Measurements from ENCODE around the gene DSN1.
"Not testable (repeated sequence)": the region's sequence is repeated elsewhere in the genome, so short reads cannot be mapped to it uniquely, and the experiment has no call there.

DSN1 gene

DNA sequence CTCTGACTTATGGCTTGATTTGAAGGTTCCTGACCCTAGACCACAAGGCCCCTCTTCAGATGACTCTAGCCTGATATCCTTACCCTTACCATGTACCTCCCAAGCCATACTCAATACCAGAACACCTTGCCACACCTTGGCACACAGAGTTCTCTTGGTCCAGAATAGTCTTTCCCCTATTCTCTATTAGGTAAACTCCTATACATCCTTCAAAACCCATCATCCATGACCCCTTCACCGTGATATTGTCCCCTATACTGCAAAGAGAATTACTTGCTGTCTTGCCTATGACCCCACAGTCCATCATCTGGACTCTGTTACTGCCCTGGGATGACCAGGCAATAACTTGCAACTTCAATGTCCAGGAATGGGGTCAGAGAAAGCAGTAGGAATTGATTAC, 31.8 kb upstream of the DSN1 start:
- H3K4me3 Mint-ChIP-seq: no peak overlapping the region
- CTCF ChIA-PET: no interaction called here
- DNase-seq: no peak
- H3K4me1 Mint-ChIP-seq: peaks cover 3% of the 10 kb centered on the region
- no peaks in the 10 kb centered on the region for H3K9me3 Mint-ChIP-seq
- no peak overlapping the region for H3K27ac Mint-ChIP-seq
- peaks cover 7% of the 10 kb centered on the region for H3K27me3 Mint-ChIP-seq
- H3K36me3 Mint-ChIP-seq: peaks cover 3% of the 10 kb centered on the region

DNA sequence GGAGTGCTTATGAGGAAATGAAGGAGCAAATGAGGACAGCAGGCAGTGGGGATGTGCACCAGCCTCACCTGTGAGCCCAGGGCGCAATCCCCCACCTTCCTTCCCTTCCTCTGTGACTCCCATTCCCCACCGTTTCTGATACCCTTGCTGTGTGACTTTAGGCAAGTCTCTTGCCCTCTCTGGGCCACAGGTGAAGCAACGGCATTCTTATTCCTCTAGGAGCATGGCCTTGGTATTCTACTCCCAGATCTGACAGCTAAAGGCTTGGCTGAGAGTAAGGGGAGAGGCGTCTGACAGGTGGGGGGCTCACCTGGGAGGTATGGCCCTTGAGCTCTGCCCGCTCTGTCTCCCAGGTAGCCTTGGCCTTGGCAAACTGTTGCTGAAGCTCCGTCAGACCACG, 30.9 kb upstream of the DSN1 start:
- no peaks in the 10 kb centered on the region for H3K9me3 Mint-ChIP-seq
- CTCF ChIA-PET: no interaction called here
- no peak for DNase-seq
- H3K4me1 Mint-ChIP-seq: peaks cover 3% of the 10 kb centered on the region
- H3K27me3 Mint-ChIP-seq: peaks cover 11% of the 10 kb centered on the region
- no peak overlapping the region for H3K27ac Mint-ChIP-seq
- H3K36me3 Mint-ChIP-seq: peaks cover 3% of the 10 kb centered on the region
- no peak overlapping the region for H3K4me3 Mint-ChIP-seq

DNA sequence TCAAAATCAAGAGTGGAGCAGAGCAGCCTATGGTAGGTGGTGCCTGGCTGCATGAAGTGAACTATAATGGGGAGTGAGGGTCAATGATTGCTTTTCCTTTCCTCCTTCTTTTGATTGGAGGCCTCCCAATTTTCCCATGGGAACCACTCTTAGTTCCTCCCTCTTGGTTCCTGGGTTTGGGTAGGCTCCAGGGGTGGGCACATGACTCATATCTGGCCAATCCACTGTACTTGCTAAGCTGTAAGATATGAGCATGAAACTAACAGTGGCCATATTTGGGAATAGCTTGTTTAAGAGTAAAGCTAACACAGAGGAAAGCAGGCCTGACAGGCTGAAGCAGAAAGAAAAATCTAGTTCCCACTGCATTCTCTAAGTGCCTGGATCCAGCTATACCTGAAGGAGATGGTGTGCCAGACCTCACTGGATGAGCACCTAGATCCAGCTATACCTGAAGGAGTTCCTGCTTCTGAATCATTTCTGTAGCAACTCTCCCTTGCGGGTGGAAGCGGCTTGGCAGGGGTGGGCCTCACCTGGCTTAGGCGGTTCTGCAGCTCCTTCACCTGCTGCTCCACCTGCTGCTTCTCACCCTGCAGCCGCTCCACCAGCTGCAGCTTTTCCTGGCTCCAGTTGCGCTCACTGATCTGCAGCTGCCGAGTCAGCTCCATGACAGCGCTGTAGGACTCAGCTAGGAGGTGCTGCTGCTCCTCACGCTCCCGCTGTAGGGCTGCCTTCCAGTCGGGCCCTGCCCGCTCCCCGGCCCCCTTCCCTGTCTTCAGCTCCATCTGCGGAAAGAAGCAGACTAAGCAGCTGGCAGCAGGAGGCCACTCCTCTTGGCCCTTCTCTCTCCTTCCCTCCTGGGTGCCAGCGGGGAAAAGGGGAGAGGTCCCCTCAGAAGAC, 29.0 kb upstream of the DSN1 start:
- no peak overlapping the region for H3K27ac Mint-ChIP-seq
- no peaks in the 10 kb centered on the region for H3K4me1 Mint-ChIP-seq
- H3K36me3 Mint-ChIP-seq: no peaks in the 10 kb centered on the region
- DNase-seq: no peak
- peaks cover 11% of the 10 kb centered on the region for H3K27me3 Mint-ChIP-seq
- no peaks in the 10 kb centered on the region for H3K9me3 Mint-ChIP-seq
- CTCF ChIA-PET: interaction anchor here (0.8 to 1.5 kb wide), 2 partner anchors 62 to 79 kb away, joined by 3 to 6 read pairs; no protein-coding TSS in a partner anchor
- no peak overlapping the region for H3K4me3 Mint-ChIP-seq

DNA sequence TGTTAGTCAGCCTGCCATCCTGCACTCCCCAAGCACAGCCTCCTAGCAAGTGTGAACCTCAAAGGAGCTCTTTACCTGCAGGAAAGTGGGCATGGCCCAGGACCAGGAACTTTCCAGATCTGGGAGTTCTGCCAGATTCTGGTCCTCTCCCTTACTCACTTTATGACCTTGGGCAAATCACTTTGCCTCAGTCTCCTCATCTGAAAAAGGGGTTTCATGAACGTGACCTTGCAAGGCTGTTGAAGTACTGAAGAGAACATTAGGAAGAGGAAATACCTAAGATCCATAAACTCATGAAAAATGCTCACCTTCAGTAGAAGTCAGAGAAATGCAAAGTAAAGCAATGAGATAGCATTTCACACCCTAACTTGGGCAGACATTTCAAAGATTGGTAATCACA, 26.8 kb upstream of the DSN1 start:
- Mint-ChIP-seq H3K9me3 (no peaks in the 10 kb centered on the region), H3K4me1 (no peaks in the 10 kb centered on the region), H3K27me3 (peaks cover 11% of the 10 kb centered on the region), H3K4me3 (no peak overlapping the region), H3K36me3 (no peaks in the 10 kb centered on the region), H3K27ac (no peak overlapping the region)
- CTCF ChIA-PET: interaction anchor here (0.7 to 5.6 kb wide), 2 partner anchors 8 to 64 kb away, joined by 3 to 35 read pairs; no protein-coding TSS in a partner anchor
- no peak for DNase-seq

DNA sequence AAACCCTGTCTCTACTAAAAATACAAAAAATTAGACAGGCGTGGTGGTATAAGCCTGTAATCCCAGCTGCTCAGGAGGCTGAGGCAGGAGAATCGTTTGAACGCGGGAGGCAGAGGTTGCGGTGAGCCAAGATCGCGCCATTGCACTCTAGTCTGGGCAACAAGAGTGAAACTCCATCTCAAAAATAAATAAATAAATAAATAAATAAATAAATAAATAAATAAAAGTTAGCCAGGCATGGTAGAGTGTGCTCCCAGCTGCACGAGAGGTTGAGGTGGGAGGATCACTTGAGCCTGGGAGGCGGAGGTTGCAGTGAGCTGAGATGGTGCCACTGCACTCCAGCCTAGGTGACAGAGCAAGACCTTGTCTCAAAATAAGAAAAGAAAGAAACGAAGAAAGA, 25.8 kb upstream of the DSN1 start:
- not testable (repeated sequence) for H3K4me1 Mint-ChIP-seq, DNase-seq, H3K27ac Mint-ChIP-seq, H3K9me3 Mint-ChIP-seq, H3K36me3 Mint-ChIP-seq, H3K4me3 Mint-ChIP-seq
- H3K27me3 Mint-ChIP-seq: peaks cover 13% of the 10 kb centered on the region
- CTCF ChIA-PET: interaction anchor here (5.6 kb wide), 1 partner anchor 9 kb away, joined by 35 read pairs; no protein-coding TSS in a partner anchor

DNA sequence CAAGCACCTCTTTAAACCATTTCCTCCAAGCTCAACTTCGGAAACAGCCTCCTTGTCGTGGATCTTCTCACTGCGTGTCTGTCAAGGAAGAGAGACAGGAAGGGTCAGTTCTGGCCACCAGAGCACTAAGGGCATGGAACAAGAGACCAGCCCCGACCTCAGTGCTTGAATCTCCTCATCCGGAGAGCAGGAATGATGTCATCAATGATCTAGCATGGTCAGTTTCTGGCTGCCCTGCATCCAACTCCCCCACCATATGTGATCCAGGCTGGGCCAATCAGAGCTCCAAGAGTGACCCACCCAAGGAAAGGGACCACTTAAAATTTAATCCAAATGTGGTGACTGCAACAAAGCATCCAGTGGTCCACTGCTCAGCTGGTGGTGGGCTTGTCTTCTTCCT, 23.3 kb upstream of the DSN1 start:
- no peaks in the 10 kb centered on the region for H3K36me3 Mint-ChIP-seq
- H3K4me3 Mint-ChIP-seq: no peak overlapping the region
- no peaks in the 10 kb centered on the region for H3K9me3 Mint-ChIP-seq
- CTCF ChIA-PET: interaction anchor here (5.6 kb wide), 1 partner anchor 11 kb away, joined by 35 read pairs; no protein-coding TSS in a partner anchor
- H3K27ac Mint-ChIP-seq: no peak overlapping the region
- DNase-seq: no peak
- peaks cover 9% of the 10 kb centered on the region for H3K27me3 Mint-ChIP-seq
- no peaks in the 10 kb centered on the region for H3K4me1 Mint-ChIP-seq

DNA sequence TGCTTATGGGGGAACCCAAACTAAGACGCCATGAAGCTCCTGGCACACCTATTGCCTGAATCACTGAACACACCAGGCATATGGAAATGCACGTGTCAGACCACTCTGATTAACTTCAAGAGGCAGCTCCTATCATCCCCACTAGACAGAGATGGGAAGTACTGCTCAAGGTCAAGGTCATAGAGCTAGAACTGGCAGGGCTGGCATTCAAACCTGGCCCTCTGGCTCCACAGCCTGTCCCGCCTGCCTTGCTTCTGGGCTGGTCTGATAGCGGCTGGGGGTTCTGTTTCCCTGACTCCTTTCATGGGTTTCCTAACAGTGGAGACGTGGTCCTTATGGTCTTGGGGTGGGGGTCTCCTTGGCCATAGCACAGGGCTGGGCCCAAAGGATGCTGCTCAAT, 22.6 kb upstream of the DSN1 start:
- CTCF ChIA-PET: interaction anchor here (0.5 to 5.6 kb wide), 2 partner anchors 12 to 88 kb away, joined by 3 to 35 read pairs; no protein-coding TSS in a partner anchor
- Mint-ChIP-seq H3K4me1 (no peaks in the 10 kb centered on the region), H3K27me3 (peaks cover 14% of the 10 kb centered on the region), H3K27ac (no peak overlapping the region), H3K9me3 (no peaks in the 10 kb centered on the region), H3K36me3 (no peaks in the 10 kb centered on the region), H3K4me3 (no peak overlapping the region)
- no peak for DNase-seq

DNA sequence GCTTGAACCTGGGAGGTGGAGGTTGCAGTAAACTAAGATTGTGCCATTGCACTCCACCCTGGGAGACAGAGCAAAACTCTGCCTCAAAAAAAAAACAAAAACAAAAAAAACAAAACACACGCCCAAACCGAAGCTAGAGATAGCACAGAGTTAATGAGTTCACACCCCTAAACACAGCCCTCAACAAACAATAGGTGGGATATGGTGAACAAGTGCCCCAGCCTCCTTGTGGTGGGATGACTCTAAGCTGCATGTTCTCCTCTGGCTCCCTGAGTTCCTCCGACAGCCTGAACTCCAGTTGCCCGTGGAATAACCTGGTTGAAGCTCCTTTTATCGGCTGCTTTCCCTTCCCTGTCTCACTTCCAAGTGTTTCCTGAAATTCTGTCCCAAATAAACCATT, 22.1 kb upstream of the DSN1 start:
- no peaks in the 10 kb centered on the region for H3K4me1 Mint-ChIP-seq
- CTCF ChIA-PET: interaction anchor here (0.5 to 5.6 kb wide), 2 partner anchors 12 to 88 kb away, joined by 3 to 35 read pairs; no protein-coding TSS in a partner anchor
- H3K36me3 Mint-ChIP-seq: no peaks in the 10 kb centered on the region
- no peak overlapping the region for H3K4me3 Mint-ChIP-seq
- H3K9me3 Mint-ChIP-seq: no peaks in the 10 kb centered on the region
- H3K27ac Mint-ChIP-seq: no peak overlapping the region
- H3K27me3 Mint-ChIP-seq: peaks cover 14% of the 10 kb centered on the region
- no peak for DNase-seq

DNA sequence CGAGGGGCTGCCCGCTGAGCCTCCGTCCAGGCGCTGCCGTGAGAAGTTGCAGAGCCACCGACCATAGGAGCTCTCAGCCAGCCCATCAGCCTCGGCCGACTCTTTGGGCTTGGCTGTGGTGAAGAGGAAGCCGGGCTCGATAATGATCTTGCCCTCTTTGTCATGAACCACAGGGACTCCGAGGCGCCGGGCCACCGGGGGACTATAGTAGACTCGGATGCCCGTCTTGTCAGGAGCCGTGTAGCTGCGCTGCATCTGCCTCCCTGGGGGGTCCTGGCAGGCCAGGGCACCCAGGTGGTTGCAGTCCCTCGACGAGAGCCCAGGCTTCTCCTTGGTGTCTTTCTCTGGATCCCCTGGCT, 20.5 kb upstream of the DSN1 start:
- DNase-seq: no peak
- Mint-ChIP-seq H3K4me1 (no peaks in the 10 kb centered on the region), H3K36me3 (no peaks in the 10 kb centered on the region), H3K9me3 (no peaks in the 10 kb centered on the region), H3K27ac (no peak overlapping the region), H3K27me3 (peaks cover 10% of the 10 kb centered on the region), H3K4me3 (no peak overlapping the region)
- CTCF ChIA-PET: no interaction called here

DNA sequence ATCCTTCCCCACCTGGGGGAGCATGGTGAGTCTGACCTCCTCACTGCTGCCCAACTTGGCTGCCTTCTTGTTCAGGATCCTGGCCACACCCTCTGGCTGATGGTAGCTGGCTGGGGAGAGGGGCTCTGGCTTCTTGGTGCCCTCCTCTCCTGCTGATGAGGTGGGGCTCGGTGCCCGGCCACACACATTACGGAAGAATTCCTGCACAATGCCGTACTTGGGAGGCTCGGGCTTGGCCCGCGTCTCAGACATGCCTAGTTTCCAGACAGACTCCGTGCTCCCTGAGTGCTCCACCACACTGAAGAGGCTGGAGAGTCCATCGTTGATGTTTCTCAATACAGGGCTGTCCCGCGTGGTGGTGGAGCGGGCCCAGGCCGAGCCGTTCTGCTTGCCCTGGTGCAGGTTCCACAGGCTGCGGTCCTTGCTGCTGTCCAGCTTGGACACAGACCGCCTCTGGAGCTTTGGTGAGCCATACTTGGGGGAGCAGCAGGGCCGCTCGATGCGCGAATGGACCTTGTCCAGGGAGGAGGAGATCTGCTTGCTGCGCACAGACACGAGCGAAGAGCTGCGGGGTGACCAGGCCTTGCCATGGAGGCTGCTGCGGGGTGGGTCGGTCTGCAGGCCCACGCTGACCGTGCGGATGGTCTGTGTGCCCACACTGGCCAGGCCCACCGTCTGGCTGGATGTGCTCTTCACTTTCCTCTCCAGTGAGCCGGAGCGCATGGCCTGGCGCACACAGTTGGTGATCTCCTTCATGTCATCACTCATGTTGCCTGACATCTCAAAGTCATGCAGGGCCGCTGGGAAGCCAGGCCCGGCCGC, 19.9 kb upstream of the DSN1 start:
- H3K27me3 Mint-ChIP-seq: peaks cover 10% of the 10 kb centered on the region
- no peak for DNase-seq
- H3K36me3 Mint-ChIP-seq: no peaks in the 10 kb centered on the region
- H3K9me3 Mint-ChIP-seq: no peaks in the 10 kb centered on the region
- CTCF ChIA-PET: no interaction called here
- H3K27ac Mint-ChIP-seq: no peak overlapping the region
- no peaks in the 10 kb centered on the region for H3K4me1 Mint-ChIP-seq
- no peak overlapping the region for H3K4me3 Mint-ChIP-seq

DNA sequence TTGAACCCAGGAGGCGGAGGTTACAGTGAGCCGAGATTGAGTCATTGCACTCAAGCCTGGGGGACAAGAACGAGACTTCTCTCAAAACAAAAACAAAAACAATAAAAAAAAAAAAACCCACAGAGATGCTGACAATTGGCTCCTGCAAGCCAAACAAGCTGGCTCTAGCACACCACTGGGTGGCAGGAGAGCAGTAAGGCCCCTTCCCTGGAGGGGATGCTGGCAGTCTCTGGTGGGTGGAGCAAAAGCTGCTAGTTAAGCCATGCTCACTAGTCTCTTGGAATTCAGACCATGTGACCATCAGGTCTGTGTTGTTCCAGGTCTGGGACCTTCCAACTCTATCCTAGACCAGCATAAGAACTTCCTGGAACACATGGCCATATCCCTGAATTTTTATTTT, 18.9 kb upstream of the DSN1 start:
- H3K27me3 Mint-ChIP-seq: peaks cover 10% of the 10 kb centered on the region

DNA sequence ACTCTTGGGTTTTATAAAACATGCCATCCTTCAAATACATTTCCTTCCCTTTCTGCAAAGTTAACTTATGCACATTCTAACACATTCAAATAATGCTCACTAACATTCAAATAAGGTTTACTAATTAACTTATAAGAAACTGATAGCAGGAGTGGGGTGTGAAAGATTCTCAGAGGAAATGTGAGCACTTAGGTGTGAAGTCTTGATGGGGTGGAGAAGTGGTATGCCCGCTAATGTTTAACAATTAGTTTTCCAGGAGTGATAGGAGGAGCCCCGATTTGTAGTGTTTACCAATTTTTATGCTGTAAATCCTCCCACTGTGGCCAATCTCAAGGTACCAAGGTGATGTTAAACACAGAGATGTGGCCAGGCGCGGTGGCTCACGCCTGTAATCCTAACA, 18.3 kb upstream of the DSN1 start:
- Mint-ChIP-seq H3K27me3 (peaks cover 10% of the 10 kb centered on the region), H3K27ac (no peak overlapping the region), H3K4me3 (no peak overlapping the region), H3K36me3 (no peaks in the 10 kb centered on the region), H3K9me3 (no peaks in the 10 kb centered on the region), H3K4me1 (no peaks in the 10 kb centered on the region)
- CTCF ChIA-PET: interaction anchor here (0.7 to 1.3 kb wide), 3 partner anchors 17 to 58 kb away, joined by 3 to 4 read pairs (median 3); no protein-coding TSS in a partner anchor
- DNase-seq: no peak

More for the DNA sequence above, 18.9 kb upstream of the DSN1 start:
- DNase-seq: peak; percentile 36
- H3K4me3 Mint-ChIP-seq: no peak overlapping the region
- no peak overlapping the region for H3K27ac Mint-ChIP-seq
- CTCF ChIA-PET: interaction anchor here (0.7 to 1.3 kb wide), 3 partner anchors 16 to 59 kb away, joined by 3 to 4 read pairs (median 3); no protein-coding TSS in a partner anchor
- H3K4me1 Mint-ChIP-seq: no peaks in the 10 kb centered on the region
- no peaks in the 10 kb centered on the region for H3K36me3 Mint-ChIP-seq
- H3K9me3 Mint-ChIP-seq: no peaks in the 10 kb centered on the region

DNA sequence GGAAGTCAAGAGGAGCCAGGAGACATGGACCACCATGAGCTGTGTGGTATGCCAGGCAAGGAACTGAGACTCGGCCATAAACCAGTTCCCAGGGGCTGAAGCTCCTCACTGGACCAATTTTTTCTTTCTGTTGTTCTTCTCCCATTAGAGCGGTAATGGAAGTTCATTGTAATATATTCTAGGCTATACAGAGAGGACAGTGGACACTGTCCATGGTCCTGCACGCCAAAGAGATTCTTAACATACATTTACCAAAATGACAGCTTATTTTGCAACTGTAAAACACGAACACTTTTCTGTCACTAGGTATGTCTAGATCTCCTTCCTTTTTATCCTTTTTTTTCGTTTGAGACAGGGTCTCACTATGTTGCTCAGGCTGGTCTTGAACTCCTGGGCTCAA, 13.1 kb upstream of the DSN1 start:
- Mint-ChIP-seq H3K9me3 (no peaks in the 10 kb centered on the region), H3K27ac (no peak overlapping the region), H3K27me3 (peaks cover 7% of the 10 kb centered on the region), H3K4me1 (no peaks in the 10 kb centered on the region), H3K4me3 (no peak overlapping the region), H3K36me3 (no peaks in the 10 kb centered on the region)
- CTCF ChIA-PET: no interaction called here
- DNase-seq: no peak

DNA sequence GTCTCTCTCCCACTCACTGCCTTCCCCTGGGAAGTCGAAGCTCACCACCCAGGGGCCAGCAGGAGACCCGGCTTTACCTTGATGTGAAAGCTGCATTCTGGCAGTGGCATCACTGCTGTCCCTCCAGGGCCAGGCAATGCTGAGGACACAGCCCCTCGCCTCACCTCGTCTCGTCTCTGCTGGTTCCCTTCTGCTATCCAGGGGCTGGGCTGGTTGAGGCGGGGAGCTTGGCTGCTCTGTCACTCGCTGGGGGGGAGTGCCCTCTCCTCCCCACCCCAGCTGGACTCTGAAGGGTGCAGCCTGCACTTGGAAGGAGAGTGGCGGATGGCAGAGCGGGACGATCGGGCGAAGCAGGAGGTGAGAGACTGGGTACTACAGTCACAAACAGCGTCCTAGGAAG, 12.7 kb upstream of the DSN1 start:
- H3K4me1 Mint-ChIP-seq: no peaks in the 10 kb centered on the region
- no peaks in the 10 kb centered on the region for H3K9me3 Mint-ChIP-seq
- no peaks in the 10 kb centered on the region for H3K36me3 Mint-ChIP-seq
- DNase-seq: no peak
- H3K27ac Mint-ChIP-seq: no peak overlapping the region
- CTCF ChIA-PET: no interaction called here
- H3K4me3 Mint-ChIP-seq: no peak overlapping the region
- peaks cover 3% of the 10 kb centered on the region for H3K27me3 Mint-ChIP-seq
